Stimulated activated CD8-positive, alpha-beta memory T cell treated with anti-CD3 and anti-CD28 coated beads, Interleukin-12 subunit alpha, Interleukin-12 subunit beta, amount 100 ng/mL, for 4 hours (primary cell): ENCODE data around the gene KCNQ1.

Source experiments
- DNase-seq: peaks from one replicate; pipeline ENCODE4 v3.0.0-alpha.2; 2020; ENCODE audit warnings: low read depth

KCNQ1 gene

DNA sequence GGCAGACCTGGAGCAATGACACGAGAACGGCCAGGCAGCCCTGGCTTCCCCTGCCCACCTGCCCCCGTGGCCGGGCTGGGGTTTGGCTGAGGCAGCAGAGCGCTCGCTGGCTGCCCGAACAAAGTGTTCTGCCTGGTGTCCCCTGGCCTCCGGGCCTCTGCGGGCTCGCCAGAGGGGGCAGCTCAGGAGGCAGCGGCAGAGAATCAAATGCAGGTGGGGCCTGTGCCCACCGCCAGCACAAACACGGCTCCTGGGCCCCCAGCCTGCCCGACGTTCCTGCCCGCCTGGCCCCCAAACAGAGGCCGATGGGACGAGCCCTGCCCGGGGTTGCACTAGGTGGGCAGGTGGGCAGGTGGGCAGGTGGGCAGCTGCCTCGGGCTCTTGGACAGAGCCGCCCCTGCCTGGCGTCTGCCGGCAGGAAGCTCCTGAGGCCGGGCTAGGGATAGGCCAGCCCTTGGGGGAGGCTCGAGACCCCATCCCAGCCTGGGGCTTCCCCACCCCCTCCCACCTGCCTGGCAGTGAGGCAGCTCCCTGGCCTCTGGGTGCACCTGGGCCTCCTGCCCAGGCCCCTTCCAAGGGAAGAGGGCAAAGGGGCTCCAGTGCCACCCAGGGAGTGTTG lies 394.0 kb downstream of the KCNQ1 start:
- no peak for DNase-seq

DNA sequence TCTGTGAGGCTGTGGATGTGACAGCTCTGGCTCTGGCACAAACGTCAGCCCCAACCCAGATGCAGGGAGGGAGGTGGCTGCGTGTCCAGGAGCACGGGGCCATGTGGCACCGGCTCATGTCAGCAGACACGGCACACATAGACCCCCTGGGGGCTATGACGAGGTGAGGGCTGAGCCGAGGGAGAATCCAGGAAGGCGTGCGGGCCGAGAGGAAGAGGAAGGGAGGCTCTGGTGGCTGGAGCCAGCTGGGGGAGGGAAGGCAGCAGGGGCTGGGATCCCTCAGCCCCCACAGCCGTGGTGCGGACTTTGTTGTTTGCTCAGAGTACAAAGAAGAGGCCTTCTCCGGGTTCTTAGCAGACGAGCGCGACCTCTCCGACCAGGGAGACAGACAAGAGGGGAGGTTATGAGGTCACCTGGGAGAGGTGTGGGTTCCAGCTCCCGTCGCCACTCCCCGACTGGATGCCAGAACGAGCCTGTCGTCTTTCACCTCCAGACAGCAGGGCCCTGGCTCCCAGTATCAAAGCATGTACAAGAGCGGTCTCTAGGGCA lies 394.7 kb downstream of the KCNQ1 start:
- DNase-seq, result no peak

DNA sequence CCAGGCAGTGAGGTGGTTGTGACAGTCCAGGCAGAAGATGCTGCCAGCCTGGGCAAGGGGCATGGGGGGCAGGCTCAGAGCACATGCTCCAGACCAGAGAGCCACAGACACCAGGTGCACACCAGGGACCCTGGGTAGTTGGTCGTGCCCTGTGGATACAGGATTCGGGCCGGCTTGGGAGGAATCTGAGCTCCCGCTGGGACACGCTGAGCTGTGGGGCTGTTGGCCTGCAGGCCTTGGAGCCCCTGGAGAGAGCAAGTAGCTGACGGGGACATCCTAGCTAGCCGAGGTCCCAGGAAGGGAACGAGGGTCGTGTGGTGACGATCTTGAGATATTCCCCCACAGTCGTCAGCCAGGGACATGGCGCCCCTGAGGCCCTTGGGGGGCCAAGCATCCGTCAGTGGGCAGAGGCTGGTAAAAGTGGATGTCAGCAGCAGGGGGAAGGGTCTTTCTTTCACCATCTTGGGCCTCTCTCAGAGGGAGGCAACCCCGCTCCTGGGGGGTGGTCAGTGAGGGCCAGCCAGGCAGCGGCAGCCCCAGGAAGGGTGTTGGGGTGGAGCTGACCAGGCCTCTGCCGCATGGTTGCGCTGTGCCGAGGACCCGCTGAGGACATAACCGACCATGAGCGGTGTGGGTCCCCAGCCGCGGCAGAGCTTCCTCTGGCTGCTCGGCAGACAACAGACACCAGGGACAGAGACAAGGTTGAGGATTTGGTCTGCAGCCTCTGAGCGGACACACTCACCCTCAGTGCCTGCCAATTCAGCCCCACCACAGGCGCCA lies 396.8 kb downstream of the KCNQ1 start:
- DNase-seq, result no peak

DNA sequence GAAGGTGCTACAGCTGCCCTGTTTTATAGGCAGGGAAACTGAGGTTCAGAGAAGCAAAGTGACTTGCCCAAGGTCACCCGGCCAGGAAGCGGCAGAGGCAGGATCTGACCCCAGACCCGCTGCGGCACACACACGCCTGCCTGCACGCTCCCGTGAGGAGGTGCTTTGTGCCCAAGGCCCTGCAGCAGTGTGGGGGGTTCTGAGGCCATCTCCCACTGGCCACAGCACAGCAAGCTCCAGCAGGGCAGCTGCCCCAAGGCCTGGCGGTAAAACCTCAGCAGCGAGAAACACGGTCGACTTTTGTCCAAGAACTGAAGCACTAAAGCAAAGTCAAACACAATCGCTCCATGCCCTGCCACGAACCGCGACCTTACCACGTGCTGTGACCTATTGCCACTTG lies 398.1 kb downstream of the KCNQ1 start:
- no peak for DNase-seq

DNA sequence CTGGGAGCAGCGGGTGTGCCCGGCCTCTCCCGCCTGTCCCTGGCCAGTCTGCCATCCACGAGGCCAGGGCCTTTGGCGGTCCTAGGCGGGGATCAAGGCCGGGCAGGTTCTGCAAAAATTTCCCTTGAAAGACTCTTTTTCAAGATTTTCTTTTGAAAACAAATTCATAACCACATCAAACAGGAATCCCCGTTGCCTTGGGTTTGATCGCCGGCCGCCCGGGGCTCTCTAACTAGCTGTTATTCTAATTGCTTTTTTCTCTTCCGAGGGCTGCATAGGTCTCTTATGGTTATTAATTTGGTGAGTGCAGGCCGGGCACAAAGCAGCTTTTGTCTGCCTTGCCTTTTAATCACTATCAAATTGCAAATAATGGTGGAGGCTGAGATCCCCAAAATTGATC lies 398.7 kb downstream of the KCNQ1 start:
- DNase-seq, result no peak

DNA sequence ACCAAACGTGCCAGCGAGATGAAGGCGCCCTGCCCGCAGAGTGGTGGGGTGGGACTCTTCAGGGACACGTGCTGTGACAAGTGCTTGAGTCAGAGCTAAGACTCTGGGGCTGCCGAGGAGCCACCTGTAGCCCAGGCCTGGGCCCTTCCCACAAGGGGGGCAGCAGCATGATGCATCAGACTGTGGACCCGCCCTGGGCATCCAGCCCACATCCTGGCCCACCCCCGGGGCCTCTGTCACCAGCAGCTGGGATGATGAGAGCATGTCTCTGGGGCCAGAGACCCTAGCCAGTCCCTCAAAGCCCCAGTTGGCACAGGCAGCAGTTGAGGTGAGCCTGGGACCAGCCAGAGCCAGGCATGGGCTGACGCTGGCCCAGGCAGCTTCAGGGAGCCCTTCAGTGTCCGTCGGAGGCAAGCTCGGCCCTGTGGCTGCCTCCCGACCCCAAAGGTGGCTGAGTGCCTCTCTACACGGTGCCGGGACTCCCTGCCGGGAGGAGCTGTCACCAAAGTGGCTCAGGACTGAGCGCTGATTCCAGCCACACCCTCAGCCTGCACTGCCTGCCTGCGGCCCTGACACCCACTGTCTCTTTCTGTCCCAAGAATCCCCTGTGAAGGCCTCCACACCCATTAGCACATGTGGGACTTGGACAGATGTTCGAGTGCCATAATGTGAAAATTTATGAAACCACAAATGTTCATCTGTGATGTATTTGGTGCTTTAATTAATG lies 399.5 kb downstream of the KCNQ1 start:
- DNase-seq, result no peak

DNA sequence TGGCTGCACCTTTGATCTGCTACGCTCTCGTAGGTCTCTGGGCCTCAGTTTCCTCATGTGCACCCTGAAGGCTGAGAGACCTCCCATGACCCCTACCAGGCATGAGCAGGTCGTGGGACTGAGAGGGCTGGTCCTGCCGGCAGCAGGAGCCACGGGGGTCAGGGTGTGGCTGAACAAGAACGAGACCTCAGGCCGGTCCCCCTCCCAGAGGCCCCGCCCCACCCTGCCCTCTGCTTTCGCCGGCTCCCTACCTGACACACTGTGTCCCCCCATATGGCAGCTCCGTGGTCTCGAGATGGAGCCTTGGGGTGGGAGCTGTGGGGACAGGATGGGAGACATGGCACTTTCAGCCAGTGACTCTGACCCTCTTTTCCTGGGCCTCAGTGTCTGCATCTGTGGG lies 400.2 kb downstream of the KCNQ1 start:
- no peak for DNase-seq

DNA sequence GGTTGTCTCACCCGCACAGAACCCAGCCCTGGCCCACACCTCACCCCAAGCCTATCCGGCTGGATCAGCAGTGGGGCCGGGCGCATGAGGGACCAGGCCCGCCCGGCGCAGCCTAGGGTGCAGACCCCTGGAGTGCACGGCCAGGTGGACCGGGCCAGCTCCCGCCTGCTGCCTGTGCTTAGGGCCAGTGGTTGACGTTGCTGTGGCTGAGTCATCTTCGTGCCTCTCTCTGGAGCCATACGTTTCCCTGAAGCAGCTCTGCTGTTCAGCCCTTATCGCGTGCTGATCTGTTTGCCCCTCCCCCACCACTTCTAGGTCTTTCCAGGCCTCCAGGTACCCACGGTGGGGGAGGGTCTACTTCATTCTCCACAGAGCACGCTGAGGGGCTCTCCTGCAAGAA lies 401.2 kb downstream of the KCNQ1 start:
- no peak for DNase-seq

DNA sequence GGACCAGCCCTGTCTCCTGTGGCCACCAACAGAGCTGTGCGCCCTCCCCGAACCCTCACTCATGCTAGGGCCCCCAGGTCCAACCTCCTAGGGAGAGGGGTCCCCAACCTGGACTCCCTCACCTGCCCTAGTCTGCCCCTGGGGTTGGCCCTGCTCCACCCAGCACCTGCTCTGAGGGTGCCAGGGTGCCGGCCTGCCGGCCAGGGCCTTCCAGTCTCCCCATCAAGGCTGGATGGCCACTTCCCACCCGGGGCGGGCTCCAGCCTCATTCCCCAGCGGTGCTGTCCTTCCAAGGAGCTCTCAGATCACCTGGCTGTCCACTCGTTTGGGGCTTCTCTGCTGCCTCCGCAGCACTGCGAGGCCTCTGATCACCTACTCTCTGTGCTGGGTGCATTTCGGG lies 401.7 kb downstream of the KCNQ1 start:
- no peak for DNase-seq

DNA sequence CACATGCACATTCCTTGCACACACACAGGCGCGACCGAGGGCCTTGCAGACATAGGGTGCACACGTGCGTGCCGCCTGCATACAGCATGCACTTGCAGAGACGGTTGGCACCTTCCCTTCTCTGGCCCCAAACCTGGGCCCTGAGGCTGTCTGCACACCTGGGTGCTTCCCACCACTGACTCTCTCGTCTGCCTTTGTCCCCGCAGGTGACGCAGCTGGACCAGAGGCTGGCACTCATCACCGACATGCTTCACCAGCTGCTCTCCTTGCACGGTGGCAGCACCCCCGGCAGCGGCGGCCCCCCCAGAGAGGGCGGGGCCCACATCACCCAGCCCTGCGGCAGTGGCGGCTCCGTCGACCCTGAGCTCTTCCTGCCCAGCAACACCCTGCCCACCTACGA lies 402.8 kb downstream of the KCNQ1 start:
- no peak for DNase-seq

DNA sequence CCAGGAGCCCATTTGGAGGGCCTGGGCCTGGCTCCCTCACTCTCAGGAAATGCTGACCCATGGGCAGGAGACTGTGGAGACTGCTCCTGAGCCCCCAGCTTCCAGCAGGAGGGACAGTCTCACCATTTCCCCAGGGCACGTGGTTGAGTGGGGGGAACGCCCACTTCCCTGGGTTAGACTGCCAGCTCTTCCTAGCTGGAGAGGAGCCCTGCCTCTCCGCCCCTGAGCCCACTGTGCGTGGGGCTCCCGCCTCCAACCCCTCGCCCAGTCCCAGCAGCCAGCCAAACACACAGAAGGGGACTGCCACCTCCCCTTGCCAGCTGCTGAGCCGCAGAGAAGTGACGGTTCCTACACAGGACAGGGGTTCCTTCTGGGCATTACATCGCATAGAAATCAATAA lies 403.7 kb downstream of the KCNQ1 start:
- DNase-seq, result no peak

DNA sequence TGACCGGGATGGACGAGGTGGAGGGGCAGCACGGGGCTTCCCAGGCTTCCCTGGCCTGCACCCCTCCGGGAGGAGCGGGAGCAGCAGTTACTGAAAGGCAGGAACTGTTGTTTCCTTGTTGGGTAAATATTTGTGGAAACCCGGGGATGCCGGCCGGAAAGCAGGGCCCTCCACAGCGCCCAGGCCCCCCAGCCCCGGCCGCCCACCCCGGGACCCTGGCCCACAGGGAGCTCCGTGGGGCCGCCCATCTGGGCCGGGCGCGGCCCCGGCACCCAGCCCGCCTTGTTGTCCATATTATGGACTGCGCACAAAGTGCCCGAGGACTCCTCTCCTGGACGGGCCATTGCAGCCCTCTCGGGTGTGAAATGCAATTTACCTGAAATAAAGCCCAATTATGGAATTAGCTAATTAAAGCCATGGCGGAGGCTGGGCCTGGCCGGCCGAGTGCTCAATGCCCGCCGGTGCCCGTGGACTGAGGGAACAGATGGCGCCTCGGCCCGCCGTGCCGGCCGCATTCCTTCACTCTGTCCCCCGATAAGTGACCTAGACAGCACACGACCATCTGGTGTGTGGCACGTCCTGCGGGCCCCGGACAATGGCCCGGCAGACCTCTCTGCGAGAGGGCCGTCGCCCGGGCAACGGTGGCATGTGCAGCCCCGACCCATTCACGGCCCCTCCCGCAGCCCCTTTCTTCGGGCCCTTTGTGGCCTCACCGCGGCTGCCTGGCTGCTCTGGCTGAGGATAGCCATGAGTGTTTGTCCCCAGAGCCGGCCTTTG lies 405.4 kb downstream of the KCNQ1 start:
- DNase-seq, result no peak

DNA sequence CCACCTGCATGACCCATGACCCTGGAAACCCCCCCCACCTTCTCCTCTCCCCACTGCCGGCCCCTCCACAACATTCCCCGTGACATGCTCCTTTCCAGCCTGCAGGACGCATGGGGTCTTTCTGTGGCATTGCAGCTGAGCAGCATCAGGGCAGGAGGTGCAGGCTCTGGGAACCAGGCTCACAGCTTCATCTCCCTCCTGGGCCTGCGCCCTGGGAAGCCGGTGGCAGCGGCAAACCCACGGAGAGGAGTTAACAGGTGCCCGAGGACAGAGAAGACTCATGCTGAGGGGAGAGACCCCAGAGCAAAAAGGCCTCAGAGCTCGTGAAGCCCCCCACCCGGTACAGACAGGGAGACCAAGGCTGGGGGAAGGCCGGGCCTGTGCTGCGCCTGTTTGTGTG lies 408.6 kb downstream of the KCNQ1 start:
- DNase-seq, result no peak

DNA sequence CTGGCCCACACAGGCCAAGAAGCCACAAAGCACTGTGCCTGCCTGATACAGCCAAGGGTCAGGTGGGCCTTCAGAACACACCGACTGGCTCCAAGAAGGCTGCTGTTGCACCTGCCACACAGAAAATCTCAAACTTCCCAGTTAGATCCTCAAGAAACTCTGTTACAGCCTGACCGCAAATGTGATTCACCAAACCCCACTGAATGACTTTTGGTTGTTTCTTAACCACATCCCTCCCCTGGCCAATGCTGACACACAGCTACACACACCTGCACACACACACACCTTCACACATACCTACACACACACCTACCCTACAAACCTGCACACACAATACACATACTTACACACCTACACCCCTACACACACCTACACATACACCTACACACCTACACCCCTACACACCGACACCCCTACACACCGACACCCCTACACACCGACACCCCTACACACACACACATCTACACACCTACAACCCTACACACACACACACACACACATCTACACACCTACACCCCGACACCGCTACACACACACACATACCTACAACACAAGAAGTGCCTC lies 409.3 kb downstream of the KCNQ1 start:
- no peak for DNase-seq

DNA sequence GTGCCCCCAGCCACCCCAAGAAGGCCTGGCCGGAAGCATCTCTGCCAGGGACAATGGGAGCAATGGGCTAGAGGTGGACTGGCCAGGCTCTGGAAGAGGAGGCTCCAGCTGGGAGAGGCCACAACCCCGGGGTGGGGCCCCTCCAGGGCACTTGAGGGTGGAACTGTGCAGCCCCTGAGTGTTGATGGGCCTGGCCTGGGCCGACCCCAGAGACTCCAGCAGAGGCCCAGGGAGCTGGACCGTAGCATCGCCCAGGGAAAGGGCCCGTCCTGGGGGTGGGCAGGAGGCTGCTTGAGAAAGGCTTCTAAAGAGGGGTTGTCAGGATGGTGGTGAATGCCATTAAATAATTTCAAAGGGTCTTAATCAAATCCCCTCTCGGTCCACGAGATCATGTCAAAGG lies 410.4 kb downstream of the KCNQ1 start:
- DNase-seq, result no peak

DNA sequence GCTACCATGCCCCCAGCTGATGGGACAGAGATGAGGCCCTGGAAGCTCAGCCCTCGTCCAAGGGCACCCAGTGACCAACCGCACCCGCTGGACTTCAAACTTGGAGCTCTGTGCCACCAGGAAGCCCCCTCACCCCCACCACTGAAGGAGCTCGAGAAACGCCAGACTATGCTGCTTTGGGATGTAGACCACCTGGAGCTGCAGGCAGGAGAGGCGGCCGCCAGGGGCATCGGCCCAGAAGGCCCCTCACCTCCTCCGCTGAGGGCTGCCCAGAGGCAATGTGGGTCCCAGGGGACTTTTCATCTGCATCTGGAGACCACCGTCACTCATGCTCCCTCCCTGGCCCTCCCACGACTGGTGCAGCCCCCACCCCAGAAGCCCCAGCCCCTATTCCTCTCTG lies 412.5 kb downstream of the KCNQ1 start:
- DNase-seq, result no peak

DNA sequence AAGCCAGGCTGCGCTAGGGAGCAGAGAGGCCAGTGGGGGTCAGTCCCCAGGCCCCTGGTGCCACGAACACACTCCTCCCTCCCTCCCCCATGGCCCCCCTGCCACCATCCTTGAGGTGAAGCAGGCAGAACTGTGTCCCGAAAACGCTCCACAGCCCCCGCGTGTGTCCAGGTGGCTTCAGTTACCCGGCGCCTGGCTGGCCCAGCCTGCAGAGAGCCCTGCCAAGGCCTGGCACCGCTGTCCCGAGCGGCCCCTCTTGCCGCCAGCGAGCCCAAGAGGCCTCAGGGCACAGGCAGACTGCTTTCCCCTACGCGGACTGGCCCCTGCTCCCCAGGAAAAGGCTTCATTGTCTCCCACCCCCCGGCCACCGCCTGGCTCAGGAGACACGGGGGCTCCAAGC lies 413.1 kb downstream of the KCNQ1 start:
- no peak for DNase-seq

DNA sequence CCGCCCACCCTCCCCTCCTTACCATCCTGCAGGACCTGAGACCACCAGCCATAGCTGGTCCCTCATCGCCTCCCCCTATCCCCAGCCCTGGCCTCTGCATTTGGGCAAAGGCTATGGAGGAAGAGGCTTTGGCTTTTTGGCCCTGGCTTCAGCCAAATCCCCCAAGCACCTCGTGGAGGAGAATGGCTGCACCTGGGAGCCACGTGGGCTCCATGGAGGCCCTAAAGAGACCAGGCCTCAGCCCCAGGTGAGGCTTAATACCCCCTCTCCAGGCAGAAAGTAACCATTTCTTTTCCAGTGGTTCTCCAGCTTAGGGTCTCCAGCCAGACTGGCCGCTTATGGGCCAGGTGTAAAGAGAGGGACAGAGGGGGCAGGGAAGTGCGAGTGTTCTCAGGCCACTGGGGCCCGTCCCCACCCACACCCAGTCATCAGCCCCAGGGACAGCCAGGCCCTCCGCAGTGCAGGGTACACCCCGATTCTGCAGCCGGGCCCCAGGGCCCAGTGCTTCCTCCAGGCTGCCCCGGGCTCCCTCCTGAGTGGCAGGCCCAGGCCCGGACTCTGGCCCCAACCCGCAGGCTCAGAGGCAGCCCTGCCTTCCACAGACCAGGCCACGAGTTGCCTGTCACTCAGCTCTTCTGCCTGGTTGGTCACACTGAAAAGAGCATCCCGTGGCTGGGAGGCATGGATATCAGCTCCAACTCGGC lies 414.3 kb downstream of the KCNQ1 start:
- DNase-seq, result no peak

DNA sequence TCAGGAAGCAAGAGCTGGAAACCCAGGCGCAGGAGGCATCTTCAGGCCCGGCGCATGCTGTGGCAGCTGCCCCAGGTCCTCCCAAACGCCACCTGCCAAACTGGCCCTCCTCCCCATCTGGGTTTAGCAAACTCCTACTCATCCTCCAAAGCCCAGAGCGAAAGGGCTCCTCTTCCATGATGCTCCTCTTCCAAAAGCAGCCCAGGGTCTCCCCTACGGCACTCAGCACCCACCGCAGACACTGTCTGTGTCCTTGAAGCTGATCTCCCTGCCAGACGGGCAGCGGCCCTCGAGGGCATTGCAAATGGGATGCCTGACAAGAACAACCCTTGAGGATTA lies 414.9 kb downstream of the KCNQ1 start:
- DNase-seq, result no peak

DNA sequence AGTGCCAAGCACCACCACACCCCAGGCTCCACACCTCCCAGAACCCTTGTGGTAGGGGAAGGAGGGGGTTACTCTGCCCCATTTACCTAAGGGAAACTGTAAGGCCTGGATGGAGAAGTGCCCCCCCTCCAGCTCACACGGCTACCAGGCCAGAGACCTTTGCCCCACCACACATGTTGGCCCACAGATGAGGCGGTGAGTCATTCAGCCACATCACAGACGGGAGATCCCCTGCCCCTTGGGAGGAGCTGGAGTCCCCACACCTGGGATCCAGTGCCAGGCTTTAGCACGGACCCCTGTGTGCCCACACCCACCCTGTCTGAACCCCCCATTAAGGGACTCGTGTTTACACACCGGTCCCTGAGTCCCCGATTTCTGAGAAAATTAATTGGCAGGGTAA lies 415.8 kb downstream of the KCNQ1 start:
- DNase-seq, result no peak
